IgD-negative memory B cell (primary cell): ENCODE measurements around the gene CDC16. TPM values are rescaled to one million over a fixed set of nuclear protein-coding genes. Genes with fewer than 3 reads are reported as not detected.
A peak's percentile ranks its signal among the peaks of the same experiment; 100 is the strongest.

Experiments
- H3K27ac Mint-ChIP-seq, 3 donors: one replicate each; pipeline ENCODE4 v1.8.0; 2020 to 2022; ENCODE audit warnings: mild to moderate bottlenecking in 3 of 3, mixed read lengths in 3 of 3, moderate library complexity in 1 of 3
- H3K27me3 Mint-ChIP-seq: one replicate; pipeline ENCODE4 v1.8.0; 2021; ENCODE audit warnings: mixed read lengths
- H3K36me3 Mint-ChIP-seq: one replicate; pipeline ENCODE4 v1.8.0; 2020; ENCODE audit warnings: mild to moderate bottlenecking, mixed read lengths
- H3K4me1 Mint-ChIP-seq, 3 donors: one replicate each; pipeline ENCODE4 v1.8.0; 2020 to 2022; ENCODE audit warnings: mixed read lengths in 3 of 3, mild to moderate bottlenecking in 1 of 3
- H3K4me3 Mint-ChIP-seq, 4 donors: one replicate each; pipeline ENCODE4 v1.8.0; 2020 to 2022; ENCODE audit warnings: mild to moderate bottlenecking in 4 of 4, mixed read lengths in 4 of 4, moderate library complexity in 3 of 4
- H3K9me3 Mint-ChIP-seq, 3 donors: one replicate each; pipeline ENCODE4 v1.8.0; 2020 to 2021; ENCODE audit warnings: mixed read lengths in 3 of 3, mild to moderate bottlenecking in 1 of 3
- polyA plus RNA-seq: library from polyadenylated mRNA; unstranded; fragments of 300-500 nt; fragmentation: Illumina TruSeq; gene quantifications from one replicate; pipeline ENCODE4 v1.2.3, GENCODE V29; 2021

The CDC16 gene
- polyA plus RNA-seq, 1 donor from 2014 or later: 22.6 TPM

DNA sequence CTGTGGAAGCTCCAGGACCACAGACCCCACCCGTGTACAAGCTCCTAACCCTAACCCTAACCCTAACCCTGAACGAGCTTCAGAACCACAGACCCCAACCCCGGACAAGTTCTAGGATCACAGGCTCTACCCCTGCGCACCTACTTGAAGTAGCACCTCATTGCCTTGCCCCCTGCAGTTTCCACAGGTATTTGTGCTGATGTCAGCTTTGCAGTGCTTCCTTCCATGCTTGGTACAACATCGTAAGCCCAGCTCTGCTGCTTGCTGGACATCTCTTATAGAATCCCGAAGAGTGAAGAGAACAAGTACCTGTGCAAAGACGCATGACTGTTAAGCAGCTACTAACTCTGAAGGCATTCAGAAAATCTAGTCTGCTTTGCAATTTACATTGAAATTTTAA, 20.7 kb upstream of the CDC16 start:
- Mint-ChIP-seq H3K27ac (no peak overlapping the region), H3K27me3 (peaks cover 26% of the 10 kb centered on the region), H3K36me3 (no peaks in the 10 kb centered on the region), H3K4me3 (no peak overlapping the region), H3K4me1 (peaks cover 0 to 4% (median 2%) of the 10 kb centered on the region in 3 donors), H3K9me3 (no peaks in the 10 kb centered on the region)

DNA sequence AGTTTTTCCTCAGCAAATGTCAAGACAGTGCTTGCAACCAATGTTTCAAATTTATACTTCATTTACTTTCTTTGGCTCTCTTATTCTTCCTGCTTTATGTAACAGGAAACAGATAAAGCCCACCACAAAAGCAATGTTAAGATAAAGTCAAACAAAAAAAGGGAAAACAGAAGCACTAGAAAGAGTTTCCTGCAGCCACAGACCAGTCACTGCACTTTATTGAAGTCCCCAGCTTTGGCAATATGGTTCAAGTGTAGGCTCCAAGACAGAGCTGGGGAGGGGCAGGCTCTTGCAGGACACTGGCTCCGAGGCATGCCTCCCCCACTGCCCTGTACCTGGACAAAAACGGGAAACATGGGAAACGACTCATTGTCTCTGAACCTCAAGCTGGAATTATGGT, 15.3 kb upstream of the CDC16 start:
- H3K4me1 Mint-ChIP-seq: peaks cover 6 to 14% (median 12%) of the 10 kb centered on the region in 3 donors
- no peak overlapping the region for H3K27ac Mint-ChIP-seq
- no peaks in the 10 kb centered on the region for H3K9me3 Mint-ChIP-seq
- peaks cover 10% of the 10 kb centered on the region for H3K27me3 Mint-ChIP-seq
- H3K36me3 Mint-ChIP-seq: no peaks in the 10 kb centered on the region
- no peak overlapping the region for H3K4me3 Mint-ChIP-seq

DNA sequence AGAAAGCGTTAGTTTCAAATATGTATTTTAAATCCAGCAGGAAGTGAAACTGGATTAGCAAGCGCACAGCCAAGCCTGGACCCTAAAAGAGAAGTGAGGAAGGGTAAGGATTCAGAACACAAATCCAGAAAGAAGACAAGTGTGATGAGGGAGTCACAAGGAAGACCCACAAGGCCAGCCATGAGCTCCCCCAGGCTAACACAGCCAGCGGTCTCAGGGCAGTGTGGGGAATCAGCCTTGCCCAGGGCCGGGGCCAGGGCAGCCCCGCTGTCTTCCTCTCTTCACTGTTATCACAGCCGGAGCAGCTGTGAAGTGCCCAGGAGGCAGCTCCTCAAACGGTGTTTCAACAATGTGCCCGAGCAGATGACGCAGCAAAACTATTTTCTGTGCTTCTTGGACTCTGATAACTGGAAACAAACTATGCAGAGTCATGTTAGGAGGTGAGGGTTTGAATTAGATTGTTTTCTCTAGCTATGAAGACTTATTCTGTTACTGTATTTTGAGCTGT, 12.2 kb upstream of the CDC16 start:
- Mint-ChIP-seq H3K36me3 (no peaks in the 10 kb centered on the region), H3K27ac (no peak overlapping the region), H3K4me1 (peaks cover 17 to 28% (median 20%) of the 10 kb centered on the region in 3 donors), H3K4me3 (peak overlapping the region in 1 of 4 donors; percentile 4), H3K9me3 (no peaks in the 10 kb centered on the region), H3K27me3 (peaks cover 5% of the 10 kb centered on the region)

DNA sequence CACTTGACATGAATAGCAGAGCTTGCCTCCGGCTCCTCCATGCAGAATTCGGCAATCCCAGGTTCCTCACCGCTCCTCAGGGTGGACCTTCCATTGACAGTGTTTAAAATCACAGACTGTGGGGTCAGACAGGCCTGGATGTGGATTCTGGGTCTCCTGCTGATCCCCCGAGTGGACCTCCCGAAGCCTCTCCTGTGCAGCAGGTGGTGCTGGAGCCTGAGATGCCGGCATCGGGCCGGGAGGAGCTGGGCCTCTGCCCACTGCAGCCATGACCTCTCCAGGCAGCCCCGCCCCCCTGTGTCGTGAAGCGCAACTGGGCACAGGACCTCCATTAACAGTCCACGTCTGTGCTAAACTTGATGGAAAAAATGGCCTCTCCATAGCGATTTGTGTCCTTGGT, 10.5 kb upstream of the CDC16 start:
- H3K4me1 Mint-ChIP-seq: peaks cover 17 to 28% (median 20%) of the 10 kb centered on the region in 3 donors
- H3K4me3 Mint-ChIP-seq: peak overlapping the region in 1 of 4 donors; percentile 28
- H3K27me3 Mint-ChIP-seq: peaks cover 2% of the 10 kb centered on the region
- no peaks in the 10 kb centered on the region for H3K36me3 Mint-ChIP-seq
- H3K9me3 Mint-ChIP-seq: no peaks in the 10 kb centered on the region
- no peak overlapping the region for H3K27ac Mint-ChIP-seq

DNA sequence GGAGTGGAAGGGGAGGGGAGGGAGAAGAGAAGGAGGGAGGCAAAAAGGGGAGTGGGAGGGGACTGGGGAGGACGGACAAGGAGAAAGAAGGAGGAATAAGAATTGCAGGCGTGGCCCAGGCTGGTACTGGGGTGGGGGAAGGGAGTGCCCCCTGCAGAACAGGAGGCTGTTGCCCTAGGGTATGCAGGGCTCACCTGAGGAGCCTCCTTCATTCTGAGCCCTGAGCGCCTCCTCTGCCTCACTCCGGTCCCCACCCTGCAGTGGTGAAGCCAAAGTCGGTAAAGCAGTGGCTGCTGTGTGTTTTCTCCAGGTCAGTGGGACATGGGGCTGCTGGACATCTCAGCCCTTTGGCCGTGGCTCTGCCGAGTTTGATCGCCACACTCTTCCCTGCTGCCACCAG, 9.1 kb upstream of the CDC16 start:
- no peaks in the 10 kb centered on the region for H3K9me3 Mint-ChIP-seq
- peaks cover 10% of the 10 kb centered on the region for H3K27me3 Mint-ChIP-seq
- peaks cover 17 to 28% (median 20%) of the 10 kb centered on the region in 3 donors for H3K4me1 Mint-ChIP-seq
- no peaks in the 10 kb centered on the region for H3K36me3 Mint-ChIP-seq
- no peak overlapping the region for H3K4me3 Mint-ChIP-seq
- H3K27ac Mint-ChIP-seq: peak overlapping the region in 1 of 3 donors; percentile 50

DNA sequence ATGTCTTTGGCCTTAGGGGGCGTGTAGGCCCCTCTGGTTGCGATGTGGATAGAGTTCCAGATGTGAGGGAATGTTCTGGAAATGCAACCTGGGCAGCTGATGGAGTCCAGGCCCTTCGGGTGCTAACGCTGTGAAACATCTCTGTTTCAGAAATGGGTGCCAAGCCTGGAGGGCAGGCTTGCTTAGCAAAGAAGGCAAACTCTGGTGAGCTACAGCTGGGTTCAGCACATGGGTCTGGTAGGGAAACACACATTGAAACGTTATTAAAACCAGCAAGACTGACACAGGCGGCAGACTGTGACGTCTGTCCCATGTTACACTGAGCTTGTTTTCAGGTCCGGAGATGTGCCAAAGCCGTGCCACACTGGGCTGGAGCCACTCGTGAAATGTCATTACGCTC, 8.6 kb upstream of the CDC16 start:
- H3K4me1 Mint-ChIP-seq: peaks cover 17 to 27% (median 20%) of the 10 kb centered on the region in 3 donors
- no peaks in the 10 kb centered on the region for H3K36me3 Mint-ChIP-seq
- H3K27me3 Mint-ChIP-seq: peaks cover 10% of the 10 kb centered on the region
- peak overlapping the region in 1 of 3 donors; percentile 50 for H3K27ac Mint-ChIP-seq
- H3K4me3 Mint-ChIP-seq: no peak overlapping the region
- no peaks in the 10 kb centered on the region for H3K9me3 Mint-ChIP-seq

DNA sequence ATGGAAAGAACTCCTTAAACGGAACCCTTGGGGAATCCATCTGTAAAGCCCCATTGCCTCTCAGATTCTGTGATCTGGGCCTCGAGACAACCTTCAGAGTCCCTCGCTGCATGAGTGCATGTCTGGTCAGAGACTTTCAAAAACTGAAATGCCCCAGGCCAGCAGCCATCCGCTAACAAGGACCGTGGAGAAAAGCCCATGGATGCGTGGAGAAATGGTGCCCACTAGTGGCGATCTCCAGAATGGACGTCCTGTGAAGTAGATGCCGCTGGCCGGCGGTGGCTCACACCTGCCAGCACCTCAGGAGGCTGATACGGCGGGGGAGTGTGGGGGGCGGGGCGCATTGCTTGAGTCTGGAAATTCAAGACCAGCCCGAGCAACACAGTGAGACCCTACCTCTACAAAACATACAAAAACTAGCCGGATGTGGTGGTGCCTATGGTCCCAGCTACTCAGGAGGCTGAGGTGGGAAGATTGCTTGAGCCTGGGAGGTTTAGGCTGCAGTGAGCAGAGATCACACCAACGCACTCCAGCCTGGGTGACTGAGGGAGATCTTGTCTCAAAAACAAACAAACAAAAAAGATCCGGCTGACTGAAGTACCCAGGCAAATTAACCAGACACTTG, 7.9 kb upstream of the CDC16 start:
- Mint-ChIP-seq H3K4me3 (peak overlapping the region in 2 of 4 donors; percentile 23 to 42), H3K9me3 (no peaks in the 10 kb centered on the region), H3K36me3 (no peaks in the 10 kb centered on the region), H3K4me1 (peaks cover 12 to 22% (median 19%) of the 10 kb centered on the region in 3 donors), H3K27me3 (peaks cover 10% of the 10 kb centered on the region), H3K27ac (peak overlapping the region in 2 of 3 donors; percentile 4 to 12)

DNA sequence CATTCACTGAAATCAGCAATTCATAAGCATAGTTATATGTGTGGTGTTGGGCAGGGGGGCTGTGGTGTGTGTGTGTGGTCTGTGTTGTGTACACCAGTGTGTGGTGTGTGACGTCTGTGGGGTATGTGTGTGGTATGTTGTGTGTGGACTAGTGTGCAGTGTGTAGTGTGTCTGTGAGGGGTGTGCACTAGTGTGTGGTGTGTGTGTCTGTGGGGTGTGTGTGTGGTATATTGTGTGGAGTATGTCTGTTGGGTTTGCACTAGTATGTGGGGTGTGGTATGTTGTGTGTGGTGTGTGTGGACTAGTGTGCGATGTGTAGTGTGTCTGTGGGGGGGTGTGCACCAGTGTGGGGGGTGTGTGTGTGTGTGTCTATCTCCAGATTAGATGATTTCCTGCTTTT, 7.2 kb upstream of the CDC16 start:
- Mint-ChIP-seq H3K36me3 (no peaks in the 10 kb centered on the region), H3K4me3 (peak overlapping the region in 1 of 4 donors; percentile 42), H3K27ac (peak overlapping the region in 1 of 3 donors; percentile 53)

DNA sequence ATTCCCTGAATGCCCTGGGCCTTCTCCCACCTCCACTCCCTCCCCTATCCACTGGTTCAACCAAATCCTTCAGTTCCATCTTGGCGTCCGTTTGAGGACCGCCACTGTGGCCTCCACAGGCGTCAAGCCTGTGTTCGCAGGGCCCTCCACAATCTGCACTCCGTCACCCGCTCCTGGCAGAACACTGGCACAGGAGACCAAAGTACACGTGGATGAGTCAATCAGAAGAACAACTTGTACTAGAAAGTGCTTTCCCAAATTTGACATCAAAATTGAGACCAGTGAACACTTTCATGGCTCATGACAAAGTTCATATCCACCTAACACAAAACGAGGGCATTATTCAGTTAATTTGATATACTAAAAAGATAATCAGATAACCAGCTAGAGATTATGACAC, 6.5 kb upstream of the CDC16 start:
- no peak overlapping the region for H3K4me3 Mint-ChIP-seq
- no peaks in the 10 kb centered on the region for H3K36me3 Mint-ChIP-seq
- H3K27me3 Mint-ChIP-seq: peaks cover 9% of the 10 kb centered on the region
- H3K27ac Mint-ChIP-seq: no peak overlapping the region
- H3K4me1 Mint-ChIP-seq: peaks cover 8 to 13% (median 11%) of the 10 kb centered on the region in 3 donors
- no peaks in the 10 kb centered on the region for H3K9me3 Mint-ChIP-seq

More for the DNA sequence above, 7.2 kb upstream of the CDC16 start:
- no peaks in the 10 kb centered on the region for H3K9me3 Mint-ChIP-seq
- H3K27me3 Mint-ChIP-seq: peaks cover 9% of the 10 kb centered on the region
- peaks cover 11 to 16% (median 12%) of the 10 kb centered on the region in 3 donors for H3K4me1 Mint-ChIP-seq

DNA sequence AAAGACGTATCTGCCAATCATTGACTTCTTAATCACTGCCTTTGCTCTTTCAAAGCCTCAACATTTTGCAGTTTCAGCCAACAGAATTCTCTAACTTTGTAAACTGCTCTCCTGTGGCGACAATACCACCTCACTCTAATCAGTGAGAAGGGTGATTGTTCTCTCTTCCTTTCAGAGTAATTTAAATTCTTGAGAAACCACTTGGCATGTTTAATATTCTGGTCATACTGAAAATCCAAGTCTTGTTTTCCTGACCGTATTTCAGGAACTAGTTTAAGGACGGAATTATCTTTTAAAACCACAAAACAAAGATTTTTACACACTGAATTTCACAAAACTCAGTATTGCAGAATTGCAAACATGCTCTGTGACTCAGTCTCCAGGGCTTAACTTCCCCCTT, 5.2 kb upstream of the CDC16 start:
- H3K36me3 Mint-ChIP-seq: no peaks in the 10 kb centered on the region
- no peak overlapping the region for H3K4me3 Mint-ChIP-seq

DNA sequence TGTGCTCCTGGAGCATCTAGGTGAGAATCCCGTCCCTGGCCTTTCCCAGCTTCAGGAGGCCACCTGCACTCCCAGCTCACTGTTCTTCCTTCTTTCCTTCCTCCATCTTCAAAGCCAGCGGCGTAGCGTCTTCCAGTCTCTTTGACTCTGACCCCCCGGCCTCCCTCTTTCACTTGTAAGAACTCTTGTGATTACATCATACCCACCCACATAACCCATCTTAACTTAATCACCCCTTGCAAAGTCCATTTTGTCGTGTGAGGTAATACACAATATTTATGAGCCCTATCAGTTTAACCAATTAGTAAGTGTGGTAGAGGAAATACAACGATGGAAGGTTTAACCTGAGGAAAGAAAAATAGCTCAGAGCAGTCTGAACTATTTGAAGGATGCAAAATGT, 4.6 kb upstream of the CDC16 start:
- peaks cover 9% of the 10 kb centered on the region for H3K27me3 Mint-ChIP-seq
- no peak overlapping the region for H3K27ac Mint-ChIP-seq
- H3K36me3 Mint-ChIP-seq: no peaks in the 10 kb centered on the region
- H3K9me3 Mint-ChIP-seq: no peaks in the 10 kb centered on the region
- peaks cover 10 to 18% (median 13%) of the 10 kb centered on the region in 3 donors for H3K4me1 Mint-ChIP-seq
- peak overlapping the region in 1 of 4 donors; percentile 3 for H3K4me3 Mint-ChIP-seq

More for the DNA sequence above, 5.2 kb upstream of the CDC16 start:
- H3K9me3 Mint-ChIP-seq: no peaks in the 10 kb centered on the region
- peaks cover 9% of the 10 kb centered on the region for H3K27me3 Mint-ChIP-seq
- peaks cover 11 to 18% (median 13%) of the 10 kb centered on the region in 3 donors for H3K4me1 Mint-ChIP-seq
- H3K27ac Mint-ChIP-seq: no peak overlapping the region

DNA sequence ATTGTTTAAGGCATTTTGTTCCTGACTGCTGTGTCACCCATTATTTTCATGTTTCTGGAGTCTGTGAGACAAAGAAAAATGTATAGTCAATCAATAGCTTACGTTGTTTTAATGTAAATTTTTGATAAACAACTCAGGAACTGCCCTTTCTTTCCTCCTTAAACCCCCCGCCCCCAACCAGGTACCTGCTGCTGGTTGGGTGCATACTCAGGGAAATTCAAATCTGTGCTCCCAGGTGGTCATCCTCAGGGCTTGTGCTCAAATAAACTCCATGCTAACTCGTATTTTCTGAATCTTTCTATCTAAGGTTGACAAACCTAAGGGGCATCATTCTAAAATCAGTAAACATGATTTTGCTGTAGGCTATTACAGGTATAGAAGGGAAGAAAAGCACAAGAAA, 4.1 kb upstream of the CDC16 start:
- peak overlapping the region in 1 of 4 donors; percentile 3 for H3K4me3 Mint-ChIP-seq
- H3K27ac Mint-ChIP-seq: peak overlapping the region in 1 of 3 donors; percentile 58
- peaks cover 9% of the 10 kb centered on the region for H3K27me3 Mint-ChIP-seq
- no peaks in the 10 kb centered on the region for H3K9me3 Mint-ChIP-seq
- H3K36me3 Mint-ChIP-seq: no peaks in the 10 kb centered on the region
- H3K4me1 Mint-ChIP-seq: peaks cover 14 to 22% (median 18%) of the 10 kb centered on the region in 3 donors

DNA sequence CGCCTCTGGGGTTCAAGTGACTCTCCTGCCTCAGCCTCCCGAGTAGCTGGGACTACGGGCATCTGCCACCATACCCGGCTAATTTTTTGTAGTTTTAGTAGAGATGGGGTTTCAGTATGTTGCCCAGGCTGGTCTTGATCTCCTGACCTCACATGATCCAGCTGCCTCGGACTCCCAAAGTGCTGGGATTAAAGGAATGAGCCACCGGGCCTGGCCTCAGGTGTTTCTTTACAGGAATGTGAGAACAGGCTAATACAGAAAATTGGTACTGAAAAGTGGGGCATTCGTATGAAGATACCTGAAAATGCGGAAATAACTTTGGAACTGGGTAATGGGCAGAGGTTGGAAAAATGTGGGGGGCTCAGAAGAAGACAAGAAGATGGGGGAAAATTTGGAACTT, 2.8 kb upstream of the CDC16 start:
- H3K4me1 Mint-ChIP-seq: peaks cover 15 to 22% (median 18%) of the 10 kb centered on the region in 3 donors
- H3K9me3 Mint-ChIP-seq: no peaks in the 10 kb centered on the region
- H3K27me3 Mint-ChIP-seq: peaks cover 9% of the 10 kb centered on the region
- H3K36me3 Mint-ChIP-seq: no peaks in the 10 kb centered on the region
- H3K27ac Mint-ChIP-seq: peak overlapping the region in 1 of 3 donors; percentile 56
- peak overlapping the region in 1 of 4 donors; percentile 96 for H3K4me3 Mint-ChIP-seq

DNA sequence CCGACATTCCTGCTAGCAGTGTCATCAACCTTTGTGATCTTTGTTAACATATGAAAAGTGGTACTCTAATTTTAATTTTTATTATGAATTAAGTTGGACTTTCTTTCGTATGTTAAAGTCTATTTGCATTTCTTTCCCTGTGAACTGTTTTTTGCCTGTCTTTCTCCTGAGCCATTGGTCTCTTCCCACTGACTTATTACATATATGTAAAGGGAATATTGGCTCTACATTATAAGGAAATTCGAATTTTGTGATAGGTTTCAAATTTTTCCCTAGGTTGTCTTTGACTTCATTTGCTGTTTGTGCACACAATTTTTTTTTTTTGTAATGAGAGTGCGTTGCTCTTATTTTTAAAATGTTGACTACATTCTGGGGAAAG, 442 bp upstream of the CDC16 start:
- peaks cover 9% of the 10 kb centered on the region for H3K27me3 Mint-ChIP-seq
- peaks cover 16 to 27% (median 20%) of the 10 kb centered on the region in 3 donors for H3K4me1 Mint-ChIP-seq
- peaks cover 3% of the 10 kb centered on the region for H3K36me3 Mint-ChIP-seq
- H3K4me3 Mint-ChIP-seq: peak overlapping the region; percentile 84 to 96 (median 92)
- H3K9me3 Mint-ChIP-seq: no peaks in the 10 kb centered on the region
- peak overlapping the region; percentile 84 to 95 (median 91) for H3K27ac Mint-ChIP-seq

DNA sequence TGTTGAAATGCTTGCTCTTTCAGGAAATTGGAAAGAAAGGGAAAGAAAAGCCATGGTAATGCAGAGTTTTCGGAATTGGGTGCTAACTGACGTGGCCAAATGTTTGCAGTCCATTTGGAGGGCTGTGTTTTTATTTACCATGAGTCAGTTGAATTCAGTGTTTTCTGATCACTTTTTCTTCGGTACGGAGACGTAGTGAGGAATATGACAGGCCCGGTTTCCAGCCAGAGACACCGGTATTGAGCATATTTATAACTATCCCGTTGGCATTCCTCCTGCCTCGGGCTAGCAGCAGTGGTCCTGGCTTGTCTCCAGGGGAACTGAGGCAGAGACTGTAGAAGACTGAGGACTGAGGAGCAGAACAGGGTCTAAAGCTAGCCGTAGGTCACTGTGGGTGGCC, 1.0 kb downstream of the CDC16 start:
- H3K4me1 Mint-ChIP-seq: peaks cover 16 to 28% (median 20%) of the 10 kb centered on the region in 3 donors
- H3K27me3 Mint-ChIP-seq: no peaks in the 10 kb centered on the region
- peaks cover 3% of the 10 kb centered on the region for H3K36me3 Mint-ChIP-seq
- peak overlapping the region; percentile 84 to 96 (median 92) for H3K4me3 Mint-ChIP-seq
- H3K27ac Mint-ChIP-seq: peak overlapping the region; percentile 46 to 95 (median 61)
- no peaks in the 10 kb centered on the region for H3K9me3 Mint-ChIP-seq

DNA sequence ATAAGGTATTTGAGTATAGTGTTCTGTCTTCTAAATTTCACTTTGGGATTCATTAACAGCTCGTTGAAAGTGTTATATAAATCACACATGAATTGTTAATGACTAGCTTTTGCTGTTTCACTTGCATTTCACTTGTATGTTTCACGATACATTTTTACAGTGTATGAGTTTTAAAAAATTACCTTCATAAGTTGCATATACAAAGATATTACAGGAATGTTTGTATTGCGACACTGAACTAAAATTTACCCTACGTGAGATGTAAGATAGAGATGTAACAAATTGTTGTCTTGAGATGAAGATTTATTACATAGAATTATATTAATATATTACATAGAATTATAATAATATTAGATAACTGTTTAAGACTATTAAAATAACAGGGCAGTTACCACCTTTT, 1.5 kb downstream of the CDC16 start:
- Mint-ChIP-seq H3K27me3 (no peaks in the 10 kb centered on the region), H3K9me3 (no peaks in the 10 kb centered on the region), H3K27ac (peak overlapping the region in 2 of 3 donors; percentile 61 to 95), H3K4me1 (peaks cover 16 to 28% (median 20%) of the 10 kb centered on the region in 3 donors), H3K4me3 (peak overlapping the region; percentile 84 to 96 (median 92)), H3K36me3 (peaks cover 3% of the 10 kb centered on the region)
